Tibial nerve (tissue), 4 donors: ENCODE results near the gene KCTD2. TPM values are rescaled to one million over a fixed set of nuclear protein-coding genes. Genes with fewer than 3 reads are reported as not detected.
A peak's percentile ranks its signal among the peaks of the same experiment; 100 is the strongest.
"Not testable (repeated sequence)": the region's sequence is repeated elsewhere in the genome, so short reads cannot be mapped to it uniquely, and the experiment has no call there.

ENCODE experiments used
- DNase-seq, 2 donors: peaks; one replicate each; pipeline ENCODE4 v3.0.0-alpha.2; 2019; ENCODE audit warnings: low spot score in 2 of 2
- H3K27ac ChIP-seq, 4 donors: fragments of 200-600 bp; sonication (generic) in 3 of 4; one replicate each; pipeline ENCODE4 v1.5.1; 2017 to 2019; ENCODE audit warnings: mild to moderate bottlenecking in 1 of 4
- H3K27me3 ChIP-seq, 2 donors: fragments of 200-600 bp; sonication (generic) in 1 of 2; one replicate each; pipeline versions ENCODE4 v1.5.1 to v1.6.0; 2017 to 2019
- H3K36me3 ChIP-seq, 3 donors: fragments of 200-600 bp; sonication (generic); one replicate each; pipeline ENCODE4 v1.5.1; 2018 to 2019
- H3K4me1 ChIP-seq, 4 donors: fragments of 200-600 bp; sonication (generic) in 3 of 4; one replicate each; pipeline ENCODE4 v1.5.1; 2017 to 2019
- H3K4me3 ChIP-seq, 4 donors: fragments of 200-600 bp; sonication (generic) in 3 of 4; one replicate each; pipeline ENCODE4 v1.5.1; 2017 to 2019; ENCODE audit warnings: mild to moderate bottlenecking in 1 of 4, moderate library complexity in 1 of 4
- H3K9me3 ChIP-seq, 4 donors: fragments of 200-600 bp; sonication (generic) in 3 of 4; one replicate each; pipeline ENCODE4 v1.5.1; 2017 to 2019
- EP300 ChIP-seq, 2 donors: sonication (generic); formaldehyde crosslinking; IDR thresholded peaks; one replicate each; pipeline ENCODE4 v1.6.1; 2017; ENCODE audit warnings: antibody characterized with exemption in 2 of 2, mild to moderate bottlenecking in 1 of 2
- POLR2A ChIP-seq, 2 donors: fragments of 450-650 bp; IDR thresholded peaks; one replicate each; pipeline ENCODE4 v1.6.1; 2017; ENCODE audit warnings: antibody characterized with exemption in 2 of 2, mild to moderate bottlenecking in 2 of 2, moderate library complexity in 2 of 2
- WGBS, 2 donors: methylation state at CpG; one replicate each; pipeline ENCODE4 v1.1.5; 2018; 5-methylcytosine and 5-hydroxymethylcytosine counted together
- total RNA-seq, 4 donors: library from RNA; depleted of rRNA; stranded (reverse); fragments of >200 nt; gene quantifications; one replicate each; pipeline ENCODE4 v1.1.0, GENCODE V29; 2016
- TF ChIP-seq, protein P1 (sequence below), 5 experiments: fragments of 200-600 bp in 3 of 5; fragments of 450-650 bp in 2 of 5; sonication (generic) in 3 of 5; IDR thresholded peaks; one replicate each; pipeline ENCODE4 v1.5.1; 2016 to 2019; ENCODE audit warnings: antibody characterized with exemption in 5 of 5, mild to moderate bottlenecking in 3 of 5, moderate library complexity in 2 of 5

The KCTD2 gene
- total RNA-seq, 4 donors from 2014 or later, result 24.9 to 33.5 (median 32.6) TPM

DNA sequence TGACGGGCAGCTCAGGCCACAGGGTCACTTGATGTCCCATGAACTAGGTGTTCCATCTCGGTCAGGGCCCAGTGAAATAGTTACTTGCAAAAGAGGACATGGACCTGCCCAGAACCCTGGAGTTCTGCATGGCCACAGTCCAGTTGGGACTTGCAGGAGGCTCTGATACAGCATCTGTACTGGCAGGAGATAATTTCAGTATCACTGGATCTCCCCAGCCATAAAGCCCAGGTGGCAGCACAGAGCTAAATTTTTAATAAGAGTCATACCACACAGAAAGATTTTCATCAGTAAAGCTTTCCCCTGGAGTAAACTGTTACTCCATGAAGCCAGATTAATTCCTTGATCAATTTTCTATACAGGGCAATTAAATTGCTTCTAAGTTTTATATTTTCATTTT is 22.8 kb downstream of the KCTD2 start:
- Histone ChIP-seq H3K4me3 (no peak overlapping the region), H3K27ac (no peak overlapping the region), H3K9me3 (no peaks in the 10 kb centered on the region), H3K27me3 (no peaks in the 10 kb centered on the region), H3K36me3 (peaks cover 0 to 12% (median 0%) of the 10 kb centered on the region in 3 donors), H3K4me1 (peaks cover 0 to 5% (median 0%) of the 10 kb centered on the region in 4 donors)
- WGBS, 2 donors, result 60 to 86% methylated on average over 2 of the region's 2 CpGs
- TF ChIP-seq, protein P1, sequence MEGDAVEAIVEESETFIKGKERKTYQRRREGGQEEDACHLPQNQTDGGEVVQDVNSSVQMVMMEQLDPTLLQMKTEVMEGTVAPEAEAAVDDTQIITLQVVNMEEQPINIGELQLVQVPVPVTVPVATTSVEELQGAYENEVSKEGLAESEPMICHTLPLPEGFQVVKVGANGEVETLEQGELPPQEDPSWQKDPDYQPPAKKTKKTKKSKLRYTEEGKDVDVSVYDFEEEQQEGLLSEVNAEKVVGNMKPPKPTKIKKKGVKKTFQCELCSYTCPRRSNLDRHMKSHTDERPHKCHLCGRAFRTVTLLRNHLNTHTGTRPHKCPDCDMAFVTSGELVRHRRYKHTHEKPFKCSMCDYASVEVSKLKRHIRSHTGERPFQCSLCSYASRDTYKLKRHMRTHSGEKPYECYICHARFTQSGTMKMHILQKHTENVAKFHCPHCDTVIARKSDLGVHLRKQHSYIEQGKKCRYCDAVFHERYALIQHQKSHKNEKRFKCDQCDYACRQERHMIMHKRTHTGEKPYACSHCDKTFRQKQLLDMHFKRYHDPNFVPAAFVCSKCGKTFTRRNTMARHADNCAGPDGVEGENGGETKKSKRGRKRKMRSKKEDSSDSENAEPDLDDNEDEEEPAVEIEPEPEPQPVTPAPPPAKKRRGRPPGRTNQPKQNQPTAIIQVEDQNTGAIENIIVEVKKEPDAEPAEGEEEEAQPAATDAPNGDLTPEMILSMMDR (IDR thresholded peaks at IDR 0.05), result peak in 3 of 5 experiments; percentile 9 to 33 (median 11)
- TF ChIP-seq POLR2A (IDR thresholded peaks at IDR 0.05), result no peak
- DNase-seq, result no peak

DNA sequence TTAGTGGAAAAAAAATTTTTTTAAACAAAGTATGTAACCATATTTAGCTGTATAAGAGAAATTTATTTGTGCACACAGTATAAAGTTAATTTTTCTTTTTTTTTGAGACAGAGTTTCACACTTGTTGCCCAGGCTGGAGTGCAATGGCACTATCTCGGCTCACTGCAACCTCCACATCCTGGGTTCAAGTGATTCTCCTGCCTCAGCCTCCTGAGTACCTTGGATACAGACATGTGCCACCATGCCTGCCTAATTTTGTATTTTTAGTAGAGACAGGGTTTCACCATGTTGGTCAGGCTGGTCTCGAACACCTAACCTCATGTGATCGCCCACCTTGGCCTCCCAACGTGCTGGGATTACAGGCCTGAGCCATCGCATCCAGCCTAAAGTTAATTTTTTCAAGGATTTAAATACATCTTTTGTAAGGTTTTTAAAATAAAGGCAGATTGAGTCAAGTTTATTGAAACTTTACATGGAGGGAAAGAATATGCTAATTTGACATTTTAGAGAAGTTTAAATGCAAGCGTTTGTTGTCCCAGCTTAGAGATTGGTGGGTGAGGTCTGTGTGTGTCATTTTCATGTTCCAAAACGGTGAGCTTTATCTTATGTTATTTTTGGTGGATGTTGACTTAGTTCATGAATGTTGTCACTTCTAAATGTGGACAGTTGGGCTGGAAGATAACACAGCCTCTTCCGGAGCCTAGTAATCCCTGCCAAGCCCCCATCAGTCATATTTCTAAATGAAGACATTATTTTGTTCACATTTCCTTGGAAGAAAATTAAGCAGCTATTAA is 24.6 kb downstream of the KCTD2 start:
- not testable (repeated sequence) for H3K27me3 ChIP-seq, DNase-seq, H3K9me3 ChIP-seq, H3K4me1 ChIP-seq, H3K36me3 ChIP-seq, H3K4me3 ChIP-seq
- WGBS, 2 donors, result 61 to 65% methylated on average over 8 of the region's 8 CpGs
- peak overlapping the region in 1 of 4 donors; percentile 11 for H3K27ac ChIP-seq

DNA sequence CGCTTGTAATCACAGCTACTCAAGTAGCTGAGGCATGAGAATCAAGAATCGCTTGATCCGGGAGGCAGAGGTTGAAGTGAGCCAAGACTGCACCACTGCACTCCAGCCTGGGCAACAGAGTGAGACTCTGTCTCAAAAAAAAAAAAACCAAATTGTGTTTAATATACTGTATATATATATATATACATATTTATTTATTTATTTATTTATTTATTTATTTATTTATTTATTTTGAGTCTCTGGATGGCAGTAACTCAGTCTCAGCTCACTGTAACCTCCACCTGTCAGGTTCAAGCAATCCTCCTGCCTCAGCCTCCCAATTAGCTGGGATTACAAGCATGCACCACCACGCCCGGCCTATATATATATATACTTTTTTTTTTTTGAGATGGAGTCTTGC is 25.9 kb downstream of the KCTD2 start:
- not testable (repeated sequence) for H3K9me3 ChIP-seq, H3K4me3 ChIP-seq, H3K27me3 ChIP-seq, DNase-seq, H3K36me3 ChIP-seq, H3K27ac ChIP-seq
- peaks cover 0 to 17% (median 6%) of the 10 kb centered on the region in 4 donors for H3K4me1 ChIP-seq
- WGBS, 2 donors, result 95 to 99% methylated on average over 5 of the region's 5 CpGs

DNA sequence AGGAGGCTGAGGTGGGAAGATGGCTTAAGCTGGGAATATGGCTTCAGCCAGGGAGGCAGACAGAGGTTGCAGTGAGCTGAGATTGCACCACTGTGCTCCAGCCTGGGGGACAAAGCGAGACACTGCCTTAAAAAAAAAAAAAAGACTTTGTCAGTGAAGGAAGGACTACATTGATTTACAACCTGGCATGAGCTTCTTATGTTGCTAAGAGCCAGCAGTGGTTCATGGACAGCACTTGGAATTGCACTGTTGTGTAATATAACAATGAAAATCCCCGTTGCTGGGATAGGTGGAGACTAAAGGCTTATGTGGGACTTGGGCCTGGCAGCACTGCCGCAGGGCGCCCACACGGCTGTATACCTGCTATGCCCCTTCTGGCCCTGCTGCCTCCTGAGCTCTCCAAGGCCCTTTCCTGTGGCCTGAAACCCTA is 26.6 kb downstream of the KCTD2 start:
- 72 to 74% methylated on average over 5 of the region's 5 CpGs for WGBS, 2 donors

DNA sequence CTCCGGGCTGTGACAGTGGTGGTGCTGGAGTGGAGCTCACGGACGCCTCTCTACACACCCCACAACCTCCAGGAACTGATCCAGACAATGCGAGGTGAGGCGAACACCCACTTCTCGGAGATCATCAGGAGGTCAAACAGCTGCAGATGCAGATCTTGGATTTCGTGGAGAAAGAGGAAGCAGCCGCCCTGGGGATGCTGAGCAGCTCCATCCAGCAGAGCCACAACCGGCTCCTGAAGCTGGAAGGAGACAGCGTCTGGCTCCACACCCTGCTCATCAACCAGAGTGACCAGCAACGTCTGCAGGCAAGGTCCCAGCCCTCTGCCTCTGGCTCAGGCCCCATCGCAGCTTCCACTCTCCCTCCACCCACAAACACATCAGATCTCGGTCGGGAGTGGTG is 27.5 kb downstream of the KCTD2 start:
- no peak for DNase-seq
- 64 to 66% methylated on average over 14 of the region's 14 CpGs for WGBS, 2 donors
- H3K4me1 ChIP-seq, result peaks cover 0 to 33% (median 21%) of the 10 kb centered on the region in 4 donors
- H3K36me3 ChIP-seq, result no peaks in the 10 kb centered on the region
- H3K4me3 ChIP-seq, result no peak overlapping the region
- no peak overlapping the region for H3K27ac ChIP-seq
- no peaks in the 10 kb centered on the region for H3K9me3 ChIP-seq
- no peak for TF ChIP-seq POLR2A (IDR thresholded peaks at IDR 0.05)
- no peak for TF ChIP-seq EP300 (IDR thresholded peaks at IDR 0.05)
- TF ChIP-seq, protein P1 (IDR thresholded peaks at IDR 0.05), result no peak
- no peaks in the 10 kb centered on the region for H3K27me3 ChIP-seq

More for the DNA sequence above, 26.6 kb downstream of the KCTD2 start:
- DNase-seq, result no peak
- H3K27ac ChIP-seq, result no peak overlapping the region
- no peak overlapping the region for H3K4me3 ChIP-seq
- H3K4me1 ChIP-seq, result peaks cover 0 to 24% (median 12%) of the 10 kb centered on the region in 4 donors
- H3K9me3 ChIP-seq, result no peaks in the 10 kb centered on the region
- H3K27me3 ChIP-seq, result no peaks in the 10 kb centered on the region
- no peaks in the 10 kb centered on the region for H3K36me3 ChIP-seq
- TF ChIP-seq EP300 (IDR thresholded peaks at IDR 0.05), result peak in 1 of 2 donors; percentile 15
- TF ChIP-seq POLR2A (IDR thresholded peaks at IDR 0.05), result no peak

DNA sequence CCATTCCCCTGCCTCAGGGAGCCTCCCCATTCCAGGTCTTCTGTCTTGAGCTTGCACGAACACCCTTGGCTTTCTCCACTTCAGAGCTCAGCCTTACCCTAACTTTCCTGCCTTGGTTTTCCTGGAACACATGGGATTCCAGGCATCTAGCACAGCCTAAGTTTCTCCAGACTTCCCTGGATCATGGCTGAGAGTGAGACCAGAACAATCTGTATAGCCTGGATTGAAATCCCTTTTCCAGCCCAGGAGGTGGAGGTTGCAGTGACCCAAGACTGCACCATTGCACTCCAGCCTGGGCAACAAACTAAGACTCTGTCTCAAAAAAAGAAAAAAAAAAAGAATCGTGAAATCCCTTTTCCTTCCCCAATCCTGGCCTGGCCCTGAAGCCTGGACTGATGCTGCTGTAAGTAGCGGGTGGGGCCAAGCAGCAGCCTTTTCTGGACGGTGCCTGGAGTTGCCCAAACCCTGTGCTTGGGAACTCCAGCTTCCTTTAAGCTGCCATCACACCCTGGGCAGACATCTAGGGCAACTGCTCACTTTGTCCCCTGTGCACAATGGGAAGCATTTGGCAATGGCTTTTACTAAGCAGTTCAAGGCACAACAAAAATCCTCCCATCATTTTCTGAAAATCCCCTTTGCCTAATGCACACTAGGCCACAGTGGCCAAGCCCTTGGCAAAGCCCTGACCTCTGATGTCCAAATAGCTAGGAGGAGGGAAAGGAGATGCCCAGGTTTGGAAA is 28.7 kb downstream of the KCTD2 start:
- WGBS, 2 donors, result 47 to 54% methylated on average over 4 of the region's 4 CpGs
- Histone ChIP-seq H3K27me3 (no peaks in the 10 kb centered on the region), H3K9me3 (no peaks in the 10 kb centered on the region), H3K36me3 (no peaks in the 10 kb centered on the region), H3K4me3 (no peak overlapping the region), H3K4me1 (peaks cover 0 to 40% (median 26%) of the 10 kb centered on the region in 4 donors), H3K27ac (peak overlapping the region in 1 of 4 donors; percentile 6)
- no peak for TF ChIP-seq EP300 (IDR thresholded peaks at IDR 0.05)
- TF ChIP-seq POLR2A (IDR thresholded peaks at IDR 0.05), result no peak
- TF ChIP-seq, protein P1 (IDR thresholded peaks at IDR 0.05), result no peak
- no peak for DNase-seq
